Calu3 (cell line): Measurements from ENCODE around the gene HSD17B11. TPM values are rescaled to one million over a fixed set of nuclear protein-coding genes. Genes with fewer than 3 reads are reported as not detected.

Source experiments
- BruUV-seq: library from RNA; stranded (reverse); fragments of 400-500 nt; replicated peaks from 2 replicates; lab custom pipeline; 2021; lab: Mats Ljungman, UMichigan
- CTCF ChIA-PET: fragments of 300-600 bp; sonication (Branson Sonifier 250); formaldehyde crosslinking; loops from one replicate; lab custom pipeline; 2022; ENCODE audit warnings: antibody characterized with exemption; lab: Charles Lee
- DNase-seq: peaks from one replicate; pipeline ENCODE4 v3.0.0; 2022
- H3K27ac Mint-ChIP-seq: one replicate; pipeline ENCODE4 v1.8.0; 2022; ENCODE audit warnings: mixed read lengths; ENCODE audit not compliant: unreplicated experiment
- H3K27me3 Mint-ChIP-seq: one replicate; pipeline ENCODE4 v1.8.0; 2022; ENCODE audit warnings: mixed read lengths; ENCODE audit not compliant: unreplicated experiment
- H3K36me3 Mint-ChIP-seq: one replicate; pipeline ENCODE4 v1.8.0; 2022; ENCODE audit warnings: mild to moderate bottlenecking, moderate library complexity, mixed read lengths; ENCODE audit not compliant: insufficient read depth, unreplicated experiment
- H3K4me1 Mint-ChIP-seq: one replicate; pipeline ENCODE4 v1.8.0; 2022; ENCODE audit warnings: mild to moderate bottlenecking, low read depth, mixed read lengths; ENCODE audit not compliant: unreplicated experiment
- H3K4me3 Mint-ChIP-seq: one replicate; pipeline ENCODE4 v1.8.0; 2022; ENCODE audit warnings: mild to moderate bottlenecking, low read depth, moderate library complexity, mixed read lengths; ENCODE audit not compliant: unreplicated experiment
- H3K9me3 Mint-ChIP-seq: one replicate; pipeline ENCODE4 v1.8.0; 2022; ENCODE audit warnings: low read depth, mixed read lengths; ENCODE audit not compliant: unreplicated experiment
- intact Hi-C: fragments of 100-400 bp; cut with micrococcal nuclease; formaldehyde crosslinking; loops from one replicate; pipeline ENCODE4 v1.10.0; 2022; ENCODE audit not compliant: unreplicated experiment
- total RNA-seq: library from RNA; stranded (reverse); gene quantifications from 2 replicates; pipeline ENCODE4 v1.2.3, GENCODE V29; 2022
- TF ChIP-seq, protein P1 (sequence below): fragments of 200-600 bp; IDR thresholded peaks from one replicate; pipeline ENCODE4 v1.8.0; 2022; ENCODE audit warnings: antibody characterized with exemption; ENCODE audit not compliant: unreplicated experiment

Gene HSD17B11
- total RNA-seq, 1 experiment from 2014 or later: 50.5 TPM

GRCh38 chr4:87382931-87383330 lies 8.1 kb downstream of the HSD17B11 start:
- intact Hi-C loops: no loop called here
- H3K36me3 Mint-ChIP-seq: no peaks in the 10 kb centered on the region
- TF ChIP-seq, protein P1, sequence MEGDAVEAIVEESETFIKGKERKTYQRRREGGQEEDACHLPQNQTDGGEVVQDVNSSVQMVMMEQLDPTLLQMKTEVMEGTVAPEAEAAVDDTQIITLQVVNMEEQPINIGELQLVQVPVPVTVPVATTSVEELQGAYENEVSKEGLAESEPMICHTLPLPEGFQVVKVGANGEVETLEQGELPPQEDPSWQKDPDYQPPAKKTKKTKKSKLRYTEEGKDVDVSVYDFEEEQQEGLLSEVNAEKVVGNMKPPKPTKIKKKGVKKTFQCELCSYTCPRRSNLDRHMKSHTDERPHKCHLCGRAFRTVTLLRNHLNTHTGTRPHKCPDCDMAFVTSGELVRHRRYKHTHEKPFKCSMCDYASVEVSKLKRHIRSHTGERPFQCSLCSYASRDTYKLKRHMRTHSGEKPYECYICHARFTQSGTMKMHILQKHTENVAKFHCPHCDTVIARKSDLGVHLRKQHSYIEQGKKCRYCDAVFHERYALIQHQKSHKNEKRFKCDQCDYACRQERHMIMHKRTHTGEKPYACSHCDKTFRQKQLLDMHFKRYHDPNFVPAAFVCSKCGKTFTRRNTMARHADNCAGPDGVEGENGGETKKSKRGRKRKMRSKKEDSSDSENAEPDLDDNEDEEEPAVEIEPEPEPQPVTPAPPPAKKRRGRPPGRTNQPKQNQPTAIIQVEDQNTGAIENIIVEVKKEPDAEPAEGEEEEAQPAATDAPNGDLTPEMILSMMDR: no peak
- H3K27me3 Mint-ChIP-seq: no peaks in the 10 kb centered on the region
- BruUV-seq: no TSS peak
- H3K4me3 Mint-ChIP-seq: no peak overlapping the region
- no peaks in the 10 kb centered on the region for H3K9me3 Mint-ChIP-seq
- H3K4me1 Mint-ChIP-seq: peaks cover 32% of the 10 kb centered on the region
- CTCF ChIA-PET: no interaction called here
- H3K27ac Mint-ChIP-seq: no peak overlapping the region
- DNase-seq: no peak

DNA sequence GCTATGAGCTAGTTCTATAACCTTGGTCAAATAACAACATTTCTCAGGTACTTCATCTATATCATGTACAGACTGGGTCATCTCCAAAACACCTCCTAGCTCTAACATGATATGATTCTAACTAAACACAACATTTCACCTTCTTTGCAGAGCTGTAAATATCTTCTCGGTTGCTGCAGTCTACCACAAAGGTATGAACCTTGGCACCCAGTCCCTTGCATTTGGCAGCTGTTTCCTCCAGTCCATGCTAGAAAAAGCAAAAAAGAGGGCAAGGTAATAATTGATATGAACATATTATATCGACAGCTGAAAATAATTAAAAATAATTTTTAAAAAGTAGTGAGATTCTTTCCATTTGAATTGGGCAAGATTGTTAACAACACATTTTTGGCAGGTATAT lies 8.9 kb downstream of the HSD17B11 start:
- Mint-ChIP-seq H3K36me3 (no peaks in the 10 kb centered on the region), H3K4me3 (no peak overlapping the region), H3K9me3 (no peaks in the 10 kb centered on the region), H3K4me1 (peaks cover 24% of the 10 kb centered on the region), H3K27me3 (no peaks in the 10 kb centered on the region), H3K27ac (no peak overlapping the region)
- CTCF ChIA-PET: interaction anchor here (0.6 kb wide), 1 partner anchor 43 kb away, joined by 4 read pairs; no protein-coding TSS in a partner anchor
- DNase-seq: no peak
- BruUV-seq: no TSS peak
- intact Hi-C loops: no loop called here
- TF ChIP-seq, protein P1: no peak

DNA sequence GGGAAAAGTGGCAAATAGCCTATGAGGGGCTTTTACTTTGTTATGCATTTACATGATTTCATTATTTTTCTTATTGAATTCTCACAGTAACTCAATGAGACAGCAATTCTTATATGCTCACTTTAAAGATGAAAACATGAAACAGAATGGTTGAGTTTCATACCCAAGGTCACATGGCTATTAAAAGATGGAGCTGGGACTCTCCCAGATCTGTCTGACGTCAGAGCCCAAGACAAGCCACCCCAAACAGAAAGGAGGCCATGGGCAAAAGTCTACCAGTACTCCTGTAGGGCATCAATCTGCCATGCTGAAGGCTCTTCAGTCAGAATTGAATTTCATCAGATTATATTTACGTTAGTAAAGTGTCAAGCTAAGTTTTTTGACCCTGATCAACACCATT lies 13.2 kb downstream of the HSD17B11 start:
- H3K27ac Mint-ChIP-seq: no peak overlapping the region
- no peak for DNase-seq
- CTCF ChIA-PET: interaction anchor here (3.1 kb wide), 1 partner anchor 10 kb away, joined by 10 read pairs; no protein-coding TSS in a partner anchor
- H3K9me3 Mint-ChIP-seq: no peaks in the 10 kb centered on the region
- no TSS peak for BruUV-seq
- H3K27me3 Mint-ChIP-seq: no peaks in the 10 kb centered on the region
- no peaks in the 10 kb centered on the region for H3K36me3 Mint-ChIP-seq
- TF ChIP-seq, protein P1: no peak
- H3K4me1 Mint-ChIP-seq: peaks cover 3% of the 10 kb centered on the region
- no peak overlapping the region for H3K4me3 Mint-ChIP-seq
- intact Hi-C loops: no loop called here

DNA sequence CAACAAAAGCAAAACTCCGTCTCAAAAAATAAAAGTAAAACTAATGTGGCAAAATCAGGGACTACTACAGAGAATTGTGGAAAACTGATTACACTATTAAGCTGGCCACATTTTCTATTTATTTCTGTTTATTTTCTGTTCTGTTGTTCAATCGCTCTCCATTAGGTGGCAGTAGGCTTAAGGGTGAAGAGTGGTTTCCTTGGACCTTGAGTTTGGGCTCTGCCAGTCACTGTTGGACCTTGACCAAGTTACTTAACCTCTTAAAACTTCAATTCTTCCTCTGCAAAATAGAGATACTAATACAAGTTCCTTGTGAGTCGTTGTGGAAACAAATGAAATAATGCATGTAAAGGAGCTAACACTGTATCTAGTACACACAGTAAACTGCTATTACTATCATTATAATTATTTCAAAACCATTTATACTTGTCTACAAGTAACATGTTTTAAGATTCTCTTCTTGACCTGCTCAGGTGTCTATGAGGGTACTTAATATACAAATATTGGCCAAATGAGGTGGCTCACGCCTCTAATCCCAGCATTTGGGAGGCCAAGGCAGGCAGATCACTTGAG lies 15.2 kb downstream of the HSD17B11 start:
- TF ChIP-seq, protein P1: peak; percentile 47
- Mint-ChIP-seq H3K4me1 (no peaks in the 10 kb centered on the region), H3K27ac (no peak overlapping the region), H3K36me3 (peaks cover 6% of the 10 kb centered on the region), H3K27me3 (no peaks in the 10 kb centered on the region), H3K9me3 (no peaks in the 10 kb centered on the region), H3K4me3 (no peak overlapping the region)
- no peak for DNase-seq
- CTCF ChIA-PET: interaction anchor here (0.5 to 3.1 kb wide), 4 partner anchors 12 to 215 kb away, joined by 3 to 10 read pairs (median 4); no protein-coding TSS in a partner anchor
- intact Hi-C loops: loop anchor here (2.0 kb wide), 1 partner anchor 89 kb away; no protein-coding TSS in a partner anchor
- BruUV-seq: no TSS peak
